Measurements from ENCODE around the gene ARMC5. TPM values are rescaled to one million over a fixed set of nuclear protein-coding genes. Genes with fewer than 3 reads are reported as not detected.
A peak's percentile ranks its signal among the peaks of the same experiment; 100 is the strongest.

ARMC5 gene
- total RNA-seq, 4 donors from 2014 or later, result 12.4 to 20.4 (median 17.6) TPM

GRCh38 chr16:31453255-31454204, 5.8 kb upstream of the ARMC5 start:
- no peaks in the 10 kb centered on the region for H3K36me3 ChIP-seq
- H3K9me3 ChIP-seq, result no peaks in the 10 kb centered on the region
- H3K4me1 ChIP-seq, result peaks cover 9 to 64% (median 16%) of the 10 kb centered on the region in 4 donors
- DNase-seq, result peak in 2 of 3 donors; percentile 76 to 87
- peak overlapping the region; percentile 8 to 91 (median 62) for H3K27ac ChIP-seq
- no peak for TF ChIP-seq POLR2A (IDR thresholded peaks at IDR 0.05)
- TF ChIP-seq, protein P1, sequence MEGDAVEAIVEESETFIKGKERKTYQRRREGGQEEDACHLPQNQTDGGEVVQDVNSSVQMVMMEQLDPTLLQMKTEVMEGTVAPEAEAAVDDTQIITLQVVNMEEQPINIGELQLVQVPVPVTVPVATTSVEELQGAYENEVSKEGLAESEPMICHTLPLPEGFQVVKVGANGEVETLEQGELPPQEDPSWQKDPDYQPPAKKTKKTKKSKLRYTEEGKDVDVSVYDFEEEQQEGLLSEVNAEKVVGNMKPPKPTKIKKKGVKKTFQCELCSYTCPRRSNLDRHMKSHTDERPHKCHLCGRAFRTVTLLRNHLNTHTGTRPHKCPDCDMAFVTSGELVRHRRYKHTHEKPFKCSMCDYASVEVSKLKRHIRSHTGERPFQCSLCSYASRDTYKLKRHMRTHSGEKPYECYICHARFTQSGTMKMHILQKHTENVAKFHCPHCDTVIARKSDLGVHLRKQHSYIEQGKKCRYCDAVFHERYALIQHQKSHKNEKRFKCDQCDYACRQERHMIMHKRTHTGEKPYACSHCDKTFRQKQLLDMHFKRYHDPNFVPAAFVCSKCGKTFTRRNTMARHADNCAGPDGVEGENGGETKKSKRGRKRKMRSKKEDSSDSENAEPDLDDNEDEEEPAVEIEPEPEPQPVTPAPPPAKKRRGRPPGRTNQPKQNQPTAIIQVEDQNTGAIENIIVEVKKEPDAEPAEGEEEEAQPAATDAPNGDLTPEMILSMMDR (IDR thresholded peaks at IDR 0.05), result peak in 1 of 6 experiments; percentile 38
- H3K4me3 ChIP-seq, result no peak overlapping the region
- no peaks in the 10 kb centered on the region for H3K27me3 ChIP-seq

- no peaks in the 10 kb centered on the region for H3K27me3 ChIP-seq
- peak in 2 of 3 donors; percentile 44 to 49 for DNase-seq
- no peak overlapping the region for H3K27ac ChIP-seq
- no peaks in the 10 kb centered on the region for H3K36me3 ChIP-seq
- H3K4me1 ChIP-seq, result peaks cover 9 to 72% (median 20%) of the 10 kb centered on the region in 4 donors
- no peaks in the 10 kb centered on the region for H3K9me3 ChIP-seq
- no peak overlapping the region for H3K4me3 ChIP-seq
- no peak for TF ChIP-seq POLR2A (IDR thresholded peaks at IDR 0.05)
- TF ChIP-seq, protein P1 (IDR thresholded peaks at IDR 0.05), result peak in 3 of 6 experiments; percentile 10 to 24 (median 12)
Observed at GRCh38 chr16:31455601-31456314, 3.5 kb upstream of the ARMC5 start.

- Histone ChIP-seq H3K4me3 (peak overlapping the region in 1 of 4 donors; percentile 72), H3K27ac (no peak overlapping the region), H3K4me1 (peaks cover 9 to 69% (median 21%) of the 10 kb centered on the region in 4 donors), H3K27me3 (no peaks in the 10 kb centered on the region), H3K9me3 (no peaks in the 10 kb centered on the region), H3K36me3 (peaks cover 0 to 2% (median 0%) of the 10 kb centered on the region in 3 donors)
- no peak for DNase-seq
- TF ChIP-seq, protein P1 (IDR thresholded peaks at IDR 0.05), result no peak
- TF ChIP-seq POLR2A (IDR thresholded peaks at IDR 0.05), result no peak
Observed at GRCh38 chr16:31456988-31457360, 2.3 kb upstream of the ARMC5 start.

- Histone ChIP-seq H3K27ac (peak overlapping the region; percentile 95 to 99 (median 98)), H3K36me3 (peaks cover 0 to 15% (median 0%) of the 10 kb centered on the region in 3 donors), H3K4me3 (peak overlapping the region; percentile 66 to 79 (median 72)), H3K9me3 (no peaks in the 10 kb centered on the region), H3K27me3 (no peaks in the 10 kb centered on the region), H3K4me1 (peaks cover 9 to 57% (median 19%) of the 10 kb centered on the region in 4 donors)
- TF ChIP-seq POLR2A (IDR thresholded peaks at IDR 0.05), result peak; percentile 10 to 36
- TF ChIP-seq, protein P1 (IDR thresholded peaks at IDR 0.05), result peak in 3 of 6 experiments; percentile 32 to 57 (median 42)
- peak; percentile 68 to 82 (median 76) for DNase-seq
Observed at GRCh38 chr16:31458073-31458843, 1.0 kb upstream of the ARMC5 start.
